PFSK-1 (cell line): Measurements from ENCODE around the gene PTPRN2.

ENCODE experiments used
- FOXP2 ChIP-seq: optimal IDR thresholded peaks from 2 replicates; pipeline ENCODE3; 2011; ENCODE audit warnings: borderline replicate concordance, control low read depth, inconsistent platforms; ENCODE audit not compliant: insufficient read depth; ENCODE audit errors: extremely low read length, extremely low read depth
- POLR2AphosphoS5 ChIP-seq: IDR thresholded peaks from 2 replicates; pipeline ENCODE4 v1.6.1; 2012; ENCODE audit warnings: low read depth, mild to moderate bottlenecking, control low read depth, low read length, moderate library complexity
- SIN3A ChIP-seq: IDR thresholded peaks from 2 replicates; pipeline ENCODE4 v1.6.1; 2012; ENCODE audit warnings: mild to moderate bottlenecking, low read length, moderate library complexity, borderline replicate concordance; ENCODE audit not compliant: insufficient read depth
- TAF1 ChIP-seq: IDR thresholded peaks from 2 replicates; pipeline ENCODE4 v1.6.1; 2012; ENCODE audit warnings: low read length, control low read depth, borderline replicate concordance; ENCODE audit not compliant: insufficient read depth
- TF ChIP-seq, protein P1 (sequence below), 2 experiments: IDR thresholded peaks; 2 replicates each; pipeline versions ENCODE4 v1.6.1 to v1.8.0; 2011 to 2012; ENCODE audit warnings: low read depth in 2 of 2, low read length in 2 of 2, control low read depth in 1 of 2, inconsistent platforms in 1 of 2, mild to moderate bottlenecking in 1 of 2, moderate library complexity in 1 of 2; ENCODE audit not compliant: insufficient read depth in 1 of 2

Gene PTPRN2

DNA sequence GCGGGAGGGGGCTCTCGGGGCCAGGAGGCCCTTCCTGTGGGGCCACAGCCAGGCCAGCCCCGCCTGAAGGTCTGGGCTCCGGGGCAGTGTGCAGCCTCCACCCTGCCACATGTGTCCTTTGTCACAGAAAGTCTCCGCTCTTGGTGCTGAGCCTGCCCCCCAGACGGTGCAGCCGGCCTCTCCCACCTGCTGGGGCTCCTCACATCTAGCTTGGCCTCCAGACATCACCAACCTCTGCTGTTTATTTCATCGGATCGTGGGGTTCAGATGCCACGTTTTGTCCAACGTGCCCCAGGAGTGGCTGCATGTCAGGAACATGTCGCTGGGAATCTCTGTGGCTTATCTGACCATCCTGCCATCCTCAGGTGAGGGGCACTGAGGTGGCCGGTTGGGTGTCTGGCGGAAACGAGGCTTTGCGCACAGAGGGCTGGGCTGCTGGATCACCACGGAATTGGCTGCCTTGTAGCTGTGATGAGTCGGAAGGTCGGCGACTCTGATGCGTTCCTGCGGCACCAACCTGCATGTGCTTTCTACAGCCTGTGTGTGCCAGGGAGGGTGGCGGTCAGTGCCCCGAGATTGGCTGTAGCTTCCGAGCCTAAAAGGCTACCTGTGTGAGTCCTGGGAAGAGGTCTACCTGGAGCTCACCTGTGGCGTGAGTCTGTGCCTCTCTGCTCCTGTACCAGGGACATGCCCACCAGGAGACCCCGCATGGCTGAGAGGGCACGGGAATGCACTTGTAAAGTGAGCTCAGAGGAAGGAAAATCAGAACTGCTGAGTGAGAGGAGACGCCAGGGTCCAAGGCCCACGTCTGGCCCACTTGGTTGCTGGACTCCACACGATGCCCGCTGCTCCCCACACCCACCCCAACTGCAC lies 934.4 kb downstream of the PTPRN2 start:
- no peak for TF ChIP-seq FOXP2
- TF ChIP-seq, protein P1, sequence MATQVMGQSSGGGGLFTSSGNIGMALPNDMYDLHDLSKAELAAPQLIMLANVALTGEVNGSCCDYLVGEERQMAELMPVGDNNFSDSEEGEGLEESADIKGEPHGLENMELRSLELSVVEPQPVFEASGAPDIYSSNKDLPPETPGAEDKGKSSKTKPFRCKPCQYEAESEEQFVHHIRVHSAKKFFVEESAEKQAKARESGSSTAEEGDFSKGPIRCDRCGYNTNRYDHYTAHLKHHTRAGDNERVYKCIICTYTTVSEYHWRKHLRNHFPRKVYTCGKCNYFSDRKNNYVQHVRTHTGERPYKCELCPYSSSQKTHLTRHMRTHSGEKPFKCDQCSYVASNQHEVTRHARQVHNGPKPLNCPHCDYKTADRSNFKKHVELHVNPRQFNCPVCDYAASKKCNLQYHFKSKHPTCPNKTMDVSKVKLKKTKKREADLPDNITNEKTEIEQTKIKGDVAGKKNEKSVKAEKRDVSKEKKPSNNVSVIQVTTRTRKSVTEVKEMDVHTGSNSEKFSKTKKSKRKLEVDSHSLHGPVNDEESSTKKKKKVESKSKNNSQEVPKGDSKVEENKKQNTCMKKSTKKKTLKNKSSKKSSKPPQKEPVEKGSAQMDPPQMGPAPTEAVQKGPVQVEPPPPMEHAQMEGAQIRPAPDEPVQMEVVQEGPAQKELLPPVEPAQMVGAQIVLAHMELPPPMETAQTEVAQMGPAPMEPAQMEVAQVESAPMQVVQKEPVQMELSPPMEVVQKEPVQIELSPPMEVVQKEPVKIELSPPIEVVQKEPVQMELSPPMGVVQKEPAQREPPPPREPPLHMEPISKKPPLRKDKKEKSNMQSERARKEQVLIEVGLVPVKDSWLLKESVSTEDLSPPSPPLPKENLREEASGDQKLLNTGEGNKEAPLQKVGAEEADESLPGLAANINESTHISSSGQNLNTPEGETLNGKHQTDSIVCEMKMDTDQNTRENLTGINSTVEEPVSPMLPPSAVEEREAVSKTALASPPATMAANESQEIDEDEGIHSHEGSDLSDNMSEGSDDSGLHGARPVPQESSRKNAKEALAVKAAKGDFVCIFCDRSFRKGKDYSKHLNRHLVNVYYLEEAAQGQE (IDR thresholded peaks at IDR 0.05; ENCODE audit: insufficient read depth in 1 of 2, low read depth in 2 of 2, low read length in 2 of 2): no peak
- TF ChIP-seq SIN3A: no peak
- TF ChIP-seq TAF1: no peak
- TF ChIP-seq POLR2AphosphoS5: no peak

DNA sequence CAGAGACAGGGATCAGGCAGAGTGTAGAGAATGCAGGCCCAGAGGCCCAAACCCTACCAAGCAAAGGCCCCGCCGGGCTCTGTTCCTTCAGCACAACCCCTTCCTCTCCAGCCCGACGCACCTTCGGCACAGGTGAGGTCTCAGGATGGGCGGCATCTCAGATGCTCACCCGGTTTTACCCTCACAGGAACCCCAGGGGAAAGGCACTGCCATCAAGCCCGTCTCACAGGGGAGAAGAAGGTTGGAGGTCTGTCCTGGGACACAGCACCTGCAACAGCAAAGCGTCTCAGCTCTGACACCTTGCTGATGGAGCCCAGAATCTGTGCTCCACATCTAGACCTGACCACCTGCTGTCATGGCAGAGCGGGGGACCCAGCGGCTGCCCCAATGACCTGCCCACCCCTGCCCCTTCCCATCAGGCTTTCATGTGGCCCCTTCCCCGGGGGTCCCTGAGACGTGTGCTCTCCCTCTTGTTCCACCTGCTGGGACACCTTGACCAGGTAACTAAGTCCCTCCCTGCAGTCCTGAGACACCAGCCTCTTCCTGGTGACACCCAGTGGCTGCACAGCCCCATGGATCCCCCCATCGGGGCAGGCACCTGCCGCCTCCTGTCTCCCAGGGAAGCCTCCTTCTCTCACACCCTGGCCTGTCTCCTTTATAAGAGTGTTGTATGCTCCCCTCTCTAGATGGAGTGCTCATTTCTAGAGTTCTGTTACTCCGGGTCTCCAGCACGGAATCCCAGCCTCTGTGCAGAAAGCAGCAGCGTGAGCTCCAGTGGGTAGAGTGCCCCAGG lies 935.3 kb downstream of the PTPRN2 start:
- no peak for TF ChIP-seq FOXP2
- no peak for TF ChIP-seq TAF1
- TF ChIP-seq SIN3A: no peak
- no peak for TF ChIP-seq POLR2AphosphoS5
- TF ChIP-seq, protein P1 (IDR thresholded peaks at IDR 0.05; ENCODE audit: insufficient read depth in 1 of 2, low read depth in 2 of 2, low read length in 2 of 2): no peak

DNA sequence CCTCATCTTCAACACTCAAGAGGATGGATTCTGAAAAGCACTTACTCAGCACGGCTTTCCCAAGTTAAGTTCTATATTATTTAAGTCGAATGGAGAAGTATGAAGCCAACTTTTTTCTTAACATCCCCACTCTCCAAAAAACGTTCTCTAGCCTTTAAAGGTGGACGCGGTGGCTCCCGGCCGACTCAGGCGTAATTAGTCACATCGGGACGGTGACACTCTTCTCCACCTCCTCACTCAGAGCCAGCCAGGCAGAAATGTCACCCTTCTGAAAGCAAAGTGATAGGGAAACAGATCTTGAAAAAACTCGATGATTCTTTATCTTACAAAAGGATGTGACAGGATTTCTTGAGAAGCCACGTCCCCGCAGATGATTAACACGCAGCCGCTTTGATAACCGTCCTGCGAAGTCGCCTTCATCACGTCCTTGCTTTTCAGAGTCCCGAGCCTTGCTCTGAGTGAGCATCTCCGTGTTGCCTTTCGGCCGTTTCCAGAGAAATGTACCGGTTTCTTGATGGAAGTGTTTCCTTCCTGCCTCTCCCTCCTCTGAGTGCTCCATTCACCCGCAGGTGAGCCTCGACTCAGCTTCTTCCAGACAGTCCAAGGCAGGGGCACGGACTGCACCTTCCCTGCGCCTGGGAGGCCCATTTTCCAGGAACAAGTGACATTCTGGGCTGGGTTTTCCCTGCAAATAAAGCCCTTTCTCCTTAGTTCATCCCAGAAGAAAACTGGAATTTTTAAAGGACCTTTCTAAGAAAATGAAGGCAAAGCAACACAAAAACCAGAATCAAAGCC lies 936.1 kb downstream of the PTPRN2 start:
- TF ChIP-seq, protein P1 (IDR thresholded peaks at IDR 0.05; ENCODE audit: insufficient read depth in 1 of 2, low read depth in 2 of 2, low read length in 2 of 2): no peak
- no peak for TF ChIP-seq TAF1

DNA sequence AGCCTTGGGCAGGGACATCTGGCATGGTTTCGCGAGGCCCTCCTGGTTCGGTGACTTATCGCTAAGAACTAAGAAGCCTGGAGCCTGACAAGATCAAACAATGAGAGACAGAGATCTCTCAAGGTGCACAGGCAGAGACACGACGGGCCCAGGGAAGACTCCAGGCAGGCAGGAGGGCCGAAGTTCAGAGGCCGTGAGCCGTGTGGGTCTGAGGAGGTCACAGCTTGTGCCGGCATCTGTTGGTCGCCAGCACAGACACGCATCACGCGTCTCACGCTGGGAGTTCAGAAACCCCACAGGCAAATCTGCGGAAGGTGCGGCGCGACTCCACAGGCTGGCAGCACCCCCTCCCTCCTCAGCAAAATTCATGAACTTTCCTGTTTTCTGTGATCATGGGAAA lies 936.8 kb downstream of the PTPRN2 start:
- no peak for TF ChIP-seq TAF1
- no peak for TF ChIP-seq FOXP2
- no peak for TF ChIP-seq SIN3A
- no peak for TF ChIP-seq POLR2AphosphoS5
- TF ChIP-seq, protein P1 (IDR thresholded peaks at IDR 0.05; ENCODE audit: insufficient read depth in 1 of 2, low read depth in 2 of 2, low read length in 2 of 2): no peak
